HEK293 (cell line): ENCODE data around the gene FAM181B.

Experiments
- CTCF ChIP-seq: fragments of 450-650 bp; formaldehyde crosslinking; IDR thresholded peaks from 2 replicates; pipeline ENCODE4 v1.5.1; 2016; ENCODE audit warnings: missing biosample characterization, missing genetic modification characterization
- SALL2 ChIP-seq: fragments of 450-650 bp; formaldehyde crosslinking; IDR thresholded peaks from 2 replicates; pipeline ENCODE4 v1.5.0; 2017; ENCODE audit warnings: missing biosample characterization, mild to moderate bottlenecking, missing genetic modification characterization, borderline replicate concordance
- SETDB1 ChIP-seq: IDR thresholded peaks from one replicate; pipeline ENCODE4 v1.6.1; 2017; ENCODE audit warnings: mild to moderate bottlenecking, low read length, moderate library complexity, mixed read lengths; ENCODE audit not compliant: insufficient read length
- SP2 ChIP-seq: fragments of 450-650 bp; formaldehyde crosslinking; IDR thresholded peaks from 2 replicates; pipeline ENCODE4 v1.5.1; 2016; ENCODE audit warnings: missing biosample characterization, missing genetic modification characterization
- TCF7L2 ChIP-seq: IDR thresholded peaks from 2 replicates; pipeline ENCODE4 v1.6.1; 2011; ENCODE audit warnings: low read depth, mild to moderate bottlenecking, inconsistent platforms, low read length, moderate library complexity, borderline replicate concordance
- ZBTB48 ChIP-seq: fragments of 450-650 bp; formaldehyde crosslinking; IDR thresholded peaks from 2 replicates; pipeline ENCODE4 v1.5.1; 2016; ENCODE audit warnings: missing biosample characterization, missing genetic modification characterization
- ZNF146 ChIP-seq: fragments of 450-650 bp; formaldehyde crosslinking; IDR thresholded peaks from 2 replicates; pipeline ENCODE4 v1.5.1; 2016; ENCODE audit warnings: missing biosample characterization, missing genetic modification characterization
- ZNF274 ChIP-seq, 2 experiments: fragments of 200-500 bp in 1 of 2; fragments of 450-650 bp in 1 of 2; sonication (Bioruptor generic) in 1 of 2; formaldehyde crosslinking in 1 of 2; IDR thresholded peaks; 2 replicates each; pipeline versions ENCODE4 v1.5.1 to v1.6.1; 2014 to 2016; ENCODE audit warnings: borderline replicate concordance in 1 of 2, inconsistent platforms in 1 of 2, low read length in 1 of 2, missing biosample characterization in 1 of 2, missing genetic modification characterization in 1 of 2
- ZNF48 ChIP-seq: fragments of 450-650 bp; formaldehyde crosslinking; IDR thresholded peaks from 2 replicates; pipeline ENCODE4 v1.5.1; 2016; ENCODE audit warnings: missing biosample characterization, missing genetic modification characterization
- ZNF513 ChIP-seq: fragments of 450-650 bp; IDR thresholded peaks from 2 replicates; pipeline ENCODE4 v1.5.1; 2018; ENCODE audit warnings: missing biosample characterization, missing genetic modification characterization
- ZNF639 ChIP-seq: fragments of 450-650 bp; formaldehyde crosslinking; IDR thresholded peaks from 2 replicates; pipeline ENCODE4 v1.5.1; 2016; ENCODE audit warnings: missing biosample characterization, missing genetic modification characterization
- ZNF658 ChIP-seq: fragments of 450-650 bp; formaldehyde crosslinking; IDR thresholded peaks from 2 replicates; pipeline ENCODE4; 2016; ENCODE audit warnings: missing biosample characterization, missing genetic modification characterization

GRCh38 chr11:82711648-82712047 lies 22.0 kb downstream of the FAM181B start:
- no peak for TF ChIP-seq ZBTB48 (tag by site-specific recombination)
- no peak for TF ChIP-seq SALL2 (tag by site-specific recombination)
- no peak for TF ChIP-seq SP2
- TF ChIP-seq ZNF639 (tag by site-specific recombination), result no peak
- TF ChIP-seq ZNF658 (tag by site-specific recombination), result no peak
- TF ChIP-seq ZNF146 (tag by site-specific recombination), result no peak
- no peak for TF ChIP-seq ZNF48 (tag by site-specific recombination)
- no peak for TF ChIP-seq CTCF
- TF ChIP-seq ZNF274 (IDR thresholded peaks at IDR 0.05; ENCODE audit: low read length), result no peak
- no peak for TF ChIP-seq ZNF274 (tag by site-specific recombination; IDR thresholded peaks at IDR 0.05; ENCODE audit: borderline replicate concordance)
- no peak for TF ChIP-seq SETDB1
- no peak for TF ChIP-seq ZNF513 (tag by site-specific recombination)
- TF ChIP-seq TCF7L2, result no peak
